Spleen (tissue), 11 donors: ENCODE data around the gene PITX1. TPM values are rescaled to one million over a fixed set of nuclear protein-coding genes. Genes with fewer than 3 reads are reported as not detected.

Source experiments
- DNase-seq: peaks from one replicate; pipeline ENCODE4 v3.0.0-alpha.2; 2020
- H3K27ac ChIP-seq, 8 donors: fragments of 200-600 bp; sonication (generic) in 7 of 8; 1 replicate in 4 of 8; 2 replicates in 4 of 8; pipeline versions ENCODE4 v1.5.0 to v1.8.0; 2016 to 2021; ENCODE audit warnings: inconsistent platforms in 4 of 8, mild to moderate bottlenecking in 4 of 8, moderate library complexity in 1 of 8
- H3K27me3 ChIP-seq, 7 donors: fragments of 200-600 bp; sonication (generic) in 6 of 7; replicated peaks in 1 of 7; 1 replicate in 4 of 7; 2 replicates in 3 of 7; pipeline versions ENCODE4 v1.5.0 to v1.8.0; 2016 to 2021; ENCODE audit warnings: inconsistent platforms in 3 of 7, mild to moderate bottlenecking in 1 of 7
- H3K36me3 ChIP-seq, 6 donors: fragments of 200-600 bp; sonication (generic) in 5 of 6; 1 replicate in 4 of 6; 2 replicates in 2 of 6; pipeline versions ENCODE4 v1.5.0 to v1.8.0; 2016 to 2021; ENCODE audit warnings: inconsistent platforms in 2 of 6
- H3K4me1 ChIP-seq, 6 donors: fragments of 200-600 bp; sonication (generic) in 5 of 6; 1 replicate in 3 of 6; 2 replicates in 3 of 6; pipeline versions ENCODE4 v1.5.0 to v1.8.0; 2016 to 2021; ENCODE audit warnings: inconsistent platforms in 3 of 6
- H3K4me3 ChIP-seq, 8 donors: fragments of 200-600 bp; sonication (generic) in 7 of 8; 1 replicate in 4 of 8; 2 replicates in 4 of 8; pipeline versions ENCODE4 v1.5.0 to v1.8.0; 2016 to 2021; ENCODE audit warnings: inconsistent platforms in 4 of 8, mild to moderate bottlenecking in 4 of 8, moderate library complexity in 2 of 8
- H3K9me3 ChIP-seq, 8 donors: fragments of 200-600 bp; sonication (generic) in 7 of 8; 1 replicate in 4 of 8; 2 replicates in 4 of 8; pipeline versions ENCODE4 v1.5.0 to v1.8.0; 2016 to 2021; ENCODE audit warnings: inconsistent platforms in 4 of 8
- POLR2A ChIP-seq, 3 donors: fragments of 450-650 bp; IDR thresholded peaks; one replicate each; pipeline ENCODE4 v1.5.1; 2017; ENCODE audit warnings: antibody characterized with exemption in 3 of 3, mild to moderate bottlenecking in 1 of 3
- POLR2AphosphoS5 ChIP-seq, 3 donors: sonication (generic); formaldehyde crosslinking; IDR thresholded peaks; one replicate each; pipeline ENCODE4 v1.5.1; 2017; ENCODE audit warnings: antibody characterized with exemption in 3 of 3
- WGBS, 5 donors: extraction: QIAGEN DNeasy Blood & Tissue Kit in 3 of 5; methylation state at CpG; one replicate each; pipeline versions ENCODE4 v1.1.5 to v1.1.7; 2013 to 2018; 5-methylcytosine and 5-hydroxymethylcytosine counted together
- intact Hi-C: fragments of 100-400 bp; cut with DNase I; formaldehyde crosslinking; loops from one replicate; pipeline ENCODE4 v1.15.0; 2023; ENCODE audit warnings: low total_unique reads
- polyA plus RNA-seq, 3 donors: library from polyadenylated mRNA; stranded (reverse); fragments of 200-250 nt; gene quantifications; one replicate each; pipeline ENCODE4 v1.2.1, GENCODE V29; 2013
- total RNA-seq, 7 donors: library from RNA; depleted of rRNA in 3 of 7; stranded (reverse); fragments of >200 nt in 3 of 7; fragmentation: NEBNext Ultra II Directional in 4 of 7; extraction: Animal tissue kit (Norgen Biotek cat#: 25700) in 4 of 7; gene quantifications; one replicate each; pipeline versions ENCODE4 v1.1.0 to v1.2.1, GENCODE V29; 2016 to 2021
- TF ChIP-seq, protein P1 (sequence below), 11 experiments: fragments of 200-600 bp in 7 of 11; fragments of 450-650 bp in 4 of 11; sonication (generic) in 4 of 11; IDR thresholded peaks in 8 of 11; conservative IDR thresholded peaks in 3 of 11; 1 replicate in 7 of 11; 2 replicates in 4 of 11; pipeline versions ENCODE4 v1.4.0 to v1.8.0; 2016 to 2021; ENCODE audit warnings: antibody characterized with exemption in 11 of 11, inconsistent platforms in 4 of 11, mild to moderate bottlenecking in 1 of 11
- donor health status: healthy with polysubstance abuse.
- donor health status: DM: no; HTN: no; CAD: no; lungs with moderate emphysema.
- donor health status: DM: no; HTN: no; CAD: no.
- donor health status: Bipolar disorder and iron deficiency.
- donor health status: healthy.
- donor health status: DM: no; HTN: no; CAD: no.
- donor health status: DM: yes; HTN: yes; CAD: no.

The PITX1 gene
- total and polyA plus RNA-seq, 10 donors, result 0.04 to 0.98 (median 0.24) TPM; not detected in 6

GRCh38 chr5:135030123-135030955, 3.7 kb downstream of the PITX1 start:
- no peak for DNase-seq
- H3K4me1 ChIP-seq, result peaks cover 24 to 75% (median 55%) of the 10 kb centered on the region in 6 donors
- peak overlapping the region; percentile 4 to 62 (median 24) for H3K4me3 ChIP-seq
- peaks cover 0 to 10% (median 0%) of the 10 kb centered on the region in 8 donors for H3K9me3 ChIP-seq
- H3K27me3 ChIP-seq, result peaks cover 36 to 100% (median 94%) of the 10 kb centered on the region in 7 donors
- H3K27ac ChIP-seq, result no peak overlapping the region
- intact Hi-C loops, result no loop called here
- WGBS, 5 donors, result 10 to 18% (median 11%) methylated on average over 8 to 13 of the region's 13 CpGs
- no peak for TF ChIP-seq POLR2AphosphoS5 (IDR thresholded peaks at IDR 0.05)
- no peak for TF ChIP-seq POLR2A (IDR thresholded peaks at IDR 0.05)
- TF ChIP-seq, protein P1, sequence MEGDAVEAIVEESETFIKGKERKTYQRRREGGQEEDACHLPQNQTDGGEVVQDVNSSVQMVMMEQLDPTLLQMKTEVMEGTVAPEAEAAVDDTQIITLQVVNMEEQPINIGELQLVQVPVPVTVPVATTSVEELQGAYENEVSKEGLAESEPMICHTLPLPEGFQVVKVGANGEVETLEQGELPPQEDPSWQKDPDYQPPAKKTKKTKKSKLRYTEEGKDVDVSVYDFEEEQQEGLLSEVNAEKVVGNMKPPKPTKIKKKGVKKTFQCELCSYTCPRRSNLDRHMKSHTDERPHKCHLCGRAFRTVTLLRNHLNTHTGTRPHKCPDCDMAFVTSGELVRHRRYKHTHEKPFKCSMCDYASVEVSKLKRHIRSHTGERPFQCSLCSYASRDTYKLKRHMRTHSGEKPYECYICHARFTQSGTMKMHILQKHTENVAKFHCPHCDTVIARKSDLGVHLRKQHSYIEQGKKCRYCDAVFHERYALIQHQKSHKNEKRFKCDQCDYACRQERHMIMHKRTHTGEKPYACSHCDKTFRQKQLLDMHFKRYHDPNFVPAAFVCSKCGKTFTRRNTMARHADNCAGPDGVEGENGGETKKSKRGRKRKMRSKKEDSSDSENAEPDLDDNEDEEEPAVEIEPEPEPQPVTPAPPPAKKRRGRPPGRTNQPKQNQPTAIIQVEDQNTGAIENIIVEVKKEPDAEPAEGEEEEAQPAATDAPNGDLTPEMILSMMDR (IDR thresholded peaks at IDR 0.05 in 8 of 11, conservative IDR thresholded peaks at IDR 0.05 in 3 of 11), result no peak
- H3K36me3 ChIP-seq, result no peaks in the 10 kb centered on the region

GRCh38 chr5:135029477-135030122, 4.4 kb downstream of the PITX1 start:
- Histone ChIP-seq H3K4me1 (peaks cover 24 to 69% (median 53%) of the 10 kb centered on the region in 6 donors), H3K36me3 (no peaks in the 10 kb centered on the region), H3K9me3 (peaks cover 0 to 10% (median 0%) of the 10 kb centered on the region in 8 donors), H3K27ac (no peak overlapping the region), H3K27me3 (peaks cover 36 to 100% (median 87%) of the 10 kb centered on the region in 7 donors), H3K4me3 (no peak overlapping the region)
- intact Hi-C loops, result no loop called here
- no peak for DNase-seq
- WGBS, 5 donors, result 11 to 16% (median 13%) methylated on average over 15 of the region's 15 CpGs
- TF ChIP-seq, protein P1 (IDR thresholded peaks at IDR 0.05 in 8 of 11, conservative IDR thresholded peaks at IDR 0.05 in 3 of 11), result no peak
- no peak for TF ChIP-seq POLR2A (IDR thresholded peaks at IDR 0.05)
- no peak for TF ChIP-seq POLR2AphosphoS5 (IDR thresholded peaks at IDR 0.05)

DNA sequence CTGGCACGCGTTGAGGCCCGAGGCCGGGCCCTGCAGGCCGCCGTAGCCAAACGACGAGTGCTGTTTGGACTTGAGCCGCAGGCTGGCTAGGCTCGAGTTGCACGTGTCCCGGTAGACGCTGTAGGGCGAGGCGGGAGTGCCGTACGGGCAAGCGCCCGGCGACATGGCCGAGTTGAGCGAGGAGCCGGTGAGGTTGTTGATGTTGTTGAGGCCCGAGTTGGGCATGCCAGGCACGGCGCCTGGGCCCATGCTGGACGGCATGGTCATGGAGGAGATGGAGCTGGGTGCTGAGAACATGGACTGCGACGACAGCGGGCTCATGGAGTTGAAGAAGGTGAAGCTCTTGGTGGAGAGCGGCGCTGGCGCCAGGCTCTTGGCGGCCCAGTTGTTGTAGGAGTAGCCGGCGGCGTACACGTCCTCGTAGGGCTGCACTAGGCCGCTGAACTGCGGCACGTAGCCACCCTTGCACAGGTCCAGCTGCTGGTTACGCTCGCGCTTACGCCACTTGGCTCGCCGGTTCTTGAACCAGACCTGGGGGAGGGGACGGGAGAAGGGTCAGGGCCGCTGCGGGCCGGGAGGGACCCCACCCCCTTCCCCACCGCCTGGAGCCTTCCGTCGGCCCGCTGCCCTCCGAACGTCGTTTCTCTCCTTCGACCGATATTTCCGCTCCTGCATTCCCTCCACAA, 5.1 kb downstream of the PITX1 start:
- 9 to 15% (median 13%) methylated on average over 37 to 62 of the region's 62 CpGs for WGBS, 5 donors
- intact Hi-C loops, result no loop called here
- Histone ChIP-seq H3K27me3 (peaks cover 34 to 100% (median 80%) of the 10 kb centered on the region in 7 donors), H3K4me3 (peak overlapping the region in 1 of 8 donors; percentile 35), H3K4me1 (peaks cover 22 to 63% (median 47%) of the 10 kb centered on the region in 6 donors), H3K9me3 (peaks cover 0 to 10% (median 0%) of the 10 kb centered on the region in 8 donors), H3K36me3 (no peaks in the 10 kb centered on the region), H3K27ac (no peak overlapping the region)
- DNase-seq, result no peak
- TF ChIP-seq POLR2AphosphoS5 (IDR thresholded peaks at IDR 0.05) (peak in 1 of 3 donors; percentile 34), POLR2A (IDR thresholded peaks at IDR 0.05) (no peak)
- TF ChIP-seq, protein P1 (IDR thresholded peaks at IDR 0.05 in 8 of 11, conservative IDR thresholded peaks at IDR 0.05 in 3 of 11), result no peak
